ENCODE data around the gene ACAP3.

GRCh38 chr1:1245817-1246576, 61.7 kb downstream of the ACAP3 start:
- TF ChIP-seq CTCF (conservative IDR thresholded peaks at IDR 0.05; ENCODE audit: low read depth, low read length) (no peak), EZH2 (IDR thresholded peaks at IDR 0.05; ENCODE audit: borderline replicate concordance, low read depth, low read length, poor library complexity, severe bottlenecking) (no peak)
